HG02759 (cell line): ENCODE results near the gene PET117.
"Not testable (repeated sequence)": the region's sequence is repeated elsewhere in the genome, so short reads cannot be mapped to it uniquely, and the experiment has no call there.

Experiments used
- ATAC-seq: cut with Tn5 transposase; IDR thresholded peaks from one replicate; pipeline ENCODE4 v1.9.1; 2021; ENCODE audit warnings: mild to moderate bottlenecking, moderate library complexity; ENCODE audit not compliant: unreplicated experiment

The PET117 gene, protein sequence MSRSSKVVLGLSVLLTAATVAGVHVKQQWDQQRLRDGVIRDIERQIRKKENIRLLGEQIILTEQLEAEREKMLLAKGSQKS

DNA sequence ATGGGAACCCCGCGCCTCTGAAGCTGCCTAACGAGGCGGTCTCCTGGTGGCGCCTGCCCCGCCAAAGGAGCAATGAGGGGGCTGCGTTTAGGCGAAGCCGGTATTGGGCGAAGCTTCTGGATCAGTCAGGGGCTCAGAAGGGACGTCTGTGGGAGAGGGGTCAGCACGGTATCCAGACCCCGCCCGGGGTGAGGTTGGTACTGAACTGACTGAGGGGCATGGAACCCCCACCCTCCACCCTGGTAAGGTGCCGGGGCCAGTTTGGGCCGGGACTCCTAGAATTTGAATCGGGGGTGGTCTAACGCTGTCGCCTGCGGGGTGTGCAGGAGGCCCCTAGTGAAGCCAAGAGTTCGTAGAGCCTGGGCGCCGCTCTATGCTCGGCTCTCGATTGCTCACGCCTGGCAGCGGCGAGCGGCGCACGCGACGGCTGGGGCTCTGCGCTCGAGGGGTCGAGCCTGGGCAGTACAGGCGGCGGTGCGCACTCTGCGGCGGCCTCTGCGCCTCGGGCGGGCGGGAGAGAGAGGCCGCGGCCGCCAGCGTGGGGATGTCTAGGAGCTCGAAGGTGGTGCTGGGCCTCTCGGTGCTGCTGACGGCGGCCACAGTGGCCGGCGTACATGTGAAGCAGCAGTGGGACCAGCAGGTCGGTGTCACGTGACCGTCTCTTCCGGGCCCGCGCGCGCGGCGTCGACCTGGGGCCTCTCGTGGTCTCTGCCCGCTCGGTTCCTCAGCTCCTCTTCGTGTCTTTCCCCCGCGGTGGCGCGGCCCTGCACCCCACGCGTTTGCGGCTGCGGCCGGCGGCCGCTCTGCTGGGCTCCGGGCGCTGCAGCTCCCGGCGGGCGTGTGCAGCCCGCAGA is at the start of gene PET117, which contains the start of gene KAT14:
TSS of gene PET117 (plus strand) at position 452 of the 854 bp plus-strand sequence. CDS start at position 545, 93 bp downstream.
TSS of gene KAT14 (plus strand) at position 452 of the 854 bp plus-strand sequence. CDS start 4,798 bp downstream, outside the sequence.
- peak; percentile 92 for ATAC-seq

DNA sequence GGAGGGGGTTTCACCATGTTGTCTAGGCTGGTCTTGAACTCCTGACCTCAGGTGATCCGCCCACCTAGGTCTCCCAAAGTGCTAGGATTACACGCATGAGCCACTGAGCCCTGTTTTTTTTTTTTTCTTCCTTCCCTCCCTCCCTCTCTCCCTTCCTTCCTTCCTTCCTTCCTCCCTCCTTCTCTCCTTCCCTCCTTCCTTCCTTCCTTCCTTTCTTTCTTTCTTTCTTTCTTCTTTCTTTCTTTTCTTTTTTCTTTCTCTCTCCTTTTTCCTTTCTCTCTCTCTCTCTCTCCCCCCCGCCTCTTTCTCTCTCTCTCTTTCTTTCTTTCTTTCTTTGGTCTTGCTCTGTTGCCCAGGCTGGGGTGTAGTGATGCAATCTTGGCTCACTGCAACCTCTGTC is 49.4 kb upstream of the PET117 start:
- not testable (repeated sequence) for ATAC-seq

DNA sequence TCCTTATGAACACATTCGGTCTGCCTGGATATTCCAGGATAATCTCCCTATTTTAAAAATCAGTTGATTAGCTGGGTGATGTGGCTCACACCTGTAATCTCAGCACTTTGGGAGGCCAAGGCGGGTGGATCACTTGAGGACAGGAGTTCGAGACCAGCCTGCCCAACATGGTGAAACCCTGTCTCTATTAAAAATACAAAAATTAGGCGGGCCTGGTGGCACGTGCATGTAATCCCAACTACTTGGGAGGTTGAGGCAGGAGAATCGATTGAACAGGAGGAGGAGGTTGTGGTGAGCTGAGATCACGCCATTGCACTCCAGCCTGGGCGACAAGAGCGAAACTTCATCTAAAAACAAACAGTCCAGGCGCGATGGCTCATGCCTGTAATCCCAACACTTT is 48.8 kb upstream of the PET117 start:
- not testable (repeated sequence) for ATAC-seq

DNA sequence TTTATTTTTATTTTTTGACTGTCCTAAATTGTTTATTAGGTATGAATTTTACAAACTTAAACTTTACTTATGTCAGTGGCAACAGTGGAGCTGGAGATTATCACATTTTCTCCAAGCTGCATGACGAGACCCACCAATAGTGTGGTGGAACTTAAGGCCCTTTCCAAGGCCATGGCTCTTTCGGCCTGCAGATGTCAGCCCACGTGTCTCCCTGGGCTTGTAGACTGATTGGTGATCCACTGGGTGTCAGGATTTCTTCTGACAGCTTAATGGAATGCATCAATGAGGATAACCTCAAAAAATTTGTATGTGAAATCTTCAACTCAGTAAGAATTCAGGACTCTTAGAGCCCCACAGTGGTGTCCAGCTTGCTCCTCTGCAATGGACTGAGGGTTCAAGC is 47.6 kb upstream of the PET117 start:
- no peak for ATAC-seq

DNA sequence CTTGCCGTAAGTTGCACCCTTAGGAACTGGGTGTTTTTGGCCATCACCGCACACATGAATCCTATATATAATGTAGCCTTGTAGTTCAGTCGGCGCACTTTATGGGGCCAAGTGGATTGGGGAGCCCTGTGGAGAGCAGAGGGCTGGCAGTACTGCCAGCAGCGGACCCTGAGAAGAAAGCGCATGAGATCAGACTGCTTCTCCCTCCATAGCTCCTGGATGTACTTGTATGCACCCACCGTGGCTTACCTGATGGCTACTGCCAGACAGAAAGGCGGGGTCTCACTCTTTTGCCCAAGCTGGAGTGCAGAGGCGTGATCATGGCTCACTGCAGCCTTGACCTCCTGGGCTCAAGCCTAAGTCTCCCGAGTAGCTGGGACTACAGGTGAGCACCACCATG is 47.2 kb upstream of the PET117 start:
- ATAC-seq, result no peak

DNA sequence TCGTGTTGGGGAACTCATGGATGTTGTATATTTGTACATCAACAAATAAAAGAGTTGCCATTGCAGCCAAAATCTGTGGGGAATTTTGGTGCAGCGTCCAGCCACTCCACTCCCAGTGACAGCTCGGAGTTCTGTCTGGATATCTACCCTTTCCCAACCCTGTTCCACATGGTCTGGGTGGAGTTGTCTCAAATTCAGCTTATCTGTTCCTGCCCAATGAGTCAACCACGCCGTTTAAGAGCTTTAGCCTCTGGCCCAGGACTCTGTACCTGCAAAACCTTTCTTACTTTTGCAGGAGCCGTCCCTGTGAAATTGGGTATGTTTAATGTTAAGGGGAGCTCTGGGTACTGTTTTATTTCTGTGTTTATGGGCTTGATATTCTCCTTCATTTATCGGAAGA is 46.0 kb upstream of the PET117 start:
- no peak for ATAC-seq

DNA sequence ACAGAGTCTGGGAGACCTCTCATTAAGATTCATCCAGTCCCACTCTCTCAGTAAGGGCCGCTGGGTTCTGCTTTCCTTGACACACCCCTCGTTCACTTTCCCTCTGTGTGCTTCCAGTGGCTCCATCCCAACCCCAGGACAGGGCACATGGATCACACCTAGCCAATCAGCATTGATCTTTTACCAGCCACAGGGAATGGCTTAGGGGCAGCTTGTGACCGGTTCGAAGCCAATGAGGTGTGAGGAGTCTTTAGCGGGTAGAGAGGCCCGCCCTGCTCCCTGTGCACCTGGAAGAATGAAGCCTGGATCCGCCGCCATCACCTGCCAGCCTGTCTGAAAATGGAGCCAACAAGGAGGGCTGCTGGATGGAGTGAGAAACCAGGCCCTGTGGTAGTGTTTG is 44.8 kb upstream of the PET117 start:
- ATAC-seq, result no peak

DNA sequence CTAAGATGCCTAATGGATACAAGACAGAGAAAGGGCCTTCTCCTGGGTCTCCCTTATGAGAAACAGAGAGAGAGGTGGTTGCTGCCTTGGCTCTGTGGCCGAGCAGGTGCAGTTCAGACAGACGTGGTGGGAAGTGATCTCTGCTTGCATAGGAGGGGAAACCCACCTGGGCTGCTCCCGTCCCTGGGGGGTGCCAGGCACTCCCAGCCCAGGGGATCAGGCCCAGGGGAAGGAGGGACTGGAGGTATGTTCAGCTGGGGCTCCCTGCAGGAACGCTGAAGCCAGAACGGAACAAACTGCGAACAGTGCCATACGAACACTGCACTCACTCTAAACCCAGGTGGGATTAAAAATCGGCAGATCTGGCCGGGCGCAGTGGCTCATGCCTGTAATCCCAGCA is 44.3 kb upstream of the PET117 start:
- no peak for ATAC-seq

DNA sequence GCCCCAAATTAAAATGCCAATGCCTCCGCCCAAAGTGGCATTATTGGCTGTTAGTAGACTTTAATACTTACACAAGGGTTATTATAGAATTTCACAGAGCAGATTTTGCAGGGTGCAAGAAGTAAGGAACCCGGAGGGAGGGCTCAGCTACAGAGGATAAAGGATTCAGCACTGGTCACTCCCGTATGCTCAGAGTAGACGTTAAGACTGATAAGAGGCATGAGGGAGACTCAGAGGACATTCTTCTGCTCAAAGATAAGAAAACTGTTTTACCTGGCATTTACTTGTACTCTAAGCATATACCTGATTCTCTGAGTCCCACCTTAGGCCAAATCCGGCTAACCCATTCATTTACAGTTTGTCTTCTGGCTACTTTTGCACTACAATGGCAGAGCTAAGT is 43.5 kb upstream of the PET117 start:
- ATAC-seq, result no peak

DNA sequence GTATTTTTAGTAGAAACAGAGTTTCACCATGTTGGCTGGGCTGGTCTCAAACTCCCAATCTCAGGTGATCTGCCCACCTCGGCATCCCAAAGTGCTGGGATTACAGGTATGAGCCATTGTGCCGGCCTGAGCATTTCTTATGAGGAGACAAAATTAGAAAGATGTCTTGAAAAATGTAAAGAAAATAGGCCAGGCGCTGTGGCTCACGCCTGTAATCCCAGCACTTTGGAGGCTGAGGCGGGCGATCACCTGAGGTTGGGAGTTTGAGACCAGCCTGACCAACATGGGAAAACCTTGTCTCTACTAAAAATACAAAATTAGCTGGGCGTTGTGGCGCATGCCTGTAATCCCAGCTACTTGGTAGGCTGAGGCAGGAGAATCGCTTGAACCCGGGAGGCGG is 37.1 kb upstream of the PET117 start:
- not testable (repeated sequence) for ATAC-seq

DNA sequence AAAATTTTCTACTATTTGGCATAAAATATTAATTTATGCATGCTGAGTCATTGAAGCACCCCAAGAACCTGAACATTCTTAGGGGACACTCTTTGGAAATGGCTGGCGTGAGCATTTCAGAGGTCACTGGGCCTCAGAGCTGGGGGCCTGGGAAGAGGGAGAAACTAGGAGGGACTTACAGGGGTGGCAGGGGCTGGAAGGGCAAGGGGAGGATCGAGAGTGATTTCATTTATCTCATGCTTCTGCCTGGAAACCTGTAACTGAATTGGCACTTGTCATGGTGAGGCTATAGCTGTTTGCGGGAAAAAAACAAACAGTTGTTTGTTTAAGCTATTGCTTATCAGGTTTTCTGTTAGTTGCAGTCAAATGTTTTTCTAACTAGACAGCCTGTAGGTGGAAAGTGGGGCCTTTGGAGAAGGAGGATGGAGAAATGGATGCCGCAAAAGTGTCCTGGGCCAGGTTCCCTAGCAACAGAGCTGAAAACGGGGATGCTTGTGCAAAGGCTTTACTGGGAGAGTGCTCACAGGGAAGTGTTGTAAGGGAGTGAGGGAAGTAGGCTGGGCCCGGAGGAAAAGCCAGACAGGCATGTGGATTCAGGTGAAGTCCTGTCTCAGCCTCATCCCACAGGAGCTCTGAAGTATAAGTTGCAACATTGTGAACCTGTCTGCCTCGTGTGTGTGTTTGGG is 36.4 kb upstream of the PET117 start:
- no peak for ATAC-seq

DNA sequence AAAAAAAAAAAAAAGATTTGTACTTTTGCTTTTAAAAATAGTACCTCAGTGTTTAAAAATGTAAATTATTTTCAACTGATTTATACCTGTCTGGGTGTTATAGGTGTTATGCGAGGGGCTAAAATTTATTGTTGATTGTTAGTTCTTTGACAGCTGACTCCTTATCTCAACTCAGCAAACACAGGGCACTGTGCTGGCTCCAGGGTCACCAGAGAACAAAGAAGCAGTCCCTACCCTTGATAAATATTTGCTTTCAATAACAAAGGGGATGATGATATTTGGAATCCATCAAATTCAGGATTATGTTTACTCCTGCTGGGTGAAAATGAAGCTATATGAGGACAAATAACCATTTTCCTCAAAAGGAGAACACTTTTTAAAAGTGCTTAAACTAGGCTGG is 34.2 kb upstream of the PET117 start:
- no peak for ATAC-seq

DNA sequence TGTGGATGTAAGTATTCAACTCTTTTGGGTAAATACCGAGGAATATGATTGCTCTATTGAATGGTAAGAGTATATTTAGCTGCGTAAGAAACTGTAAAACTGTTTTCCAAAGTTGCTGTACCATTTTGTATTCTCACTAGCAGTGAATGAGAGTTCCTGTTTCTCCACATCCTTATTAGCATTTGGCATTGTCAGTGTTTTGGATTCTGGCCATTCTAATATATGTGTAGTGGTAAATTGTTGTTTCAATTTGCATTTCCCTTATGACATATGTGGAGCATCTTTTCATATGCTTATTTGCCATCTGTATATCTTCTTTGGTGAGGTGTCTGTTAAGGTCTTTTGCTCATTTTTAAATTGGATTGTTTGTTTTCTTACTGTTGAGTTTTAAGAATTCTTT is 29.3 kb upstream of the PET117 start:
- no peak for ATAC-seq

DNA sequence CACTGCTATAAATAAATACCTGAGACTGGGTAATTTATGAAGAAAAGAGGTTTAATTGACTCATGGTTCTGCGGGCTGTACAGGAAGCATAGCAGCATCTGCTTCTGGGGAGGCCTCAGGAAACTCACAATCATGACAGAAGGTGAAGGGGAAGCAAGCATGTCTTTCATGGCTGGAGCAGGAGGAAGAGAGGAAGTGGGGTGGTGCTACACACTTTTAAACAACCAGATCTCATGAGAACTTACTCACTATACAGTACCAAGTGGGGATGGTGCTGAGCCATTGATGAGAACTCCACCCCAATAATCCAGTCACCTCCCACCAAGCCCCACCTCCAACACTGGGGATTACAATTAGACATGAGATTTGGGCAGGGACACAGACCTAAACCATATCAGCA is 9.1 kb upstream of the PET117 start:
- not testable (repeated sequence) for ATAC-seq

DNA sequence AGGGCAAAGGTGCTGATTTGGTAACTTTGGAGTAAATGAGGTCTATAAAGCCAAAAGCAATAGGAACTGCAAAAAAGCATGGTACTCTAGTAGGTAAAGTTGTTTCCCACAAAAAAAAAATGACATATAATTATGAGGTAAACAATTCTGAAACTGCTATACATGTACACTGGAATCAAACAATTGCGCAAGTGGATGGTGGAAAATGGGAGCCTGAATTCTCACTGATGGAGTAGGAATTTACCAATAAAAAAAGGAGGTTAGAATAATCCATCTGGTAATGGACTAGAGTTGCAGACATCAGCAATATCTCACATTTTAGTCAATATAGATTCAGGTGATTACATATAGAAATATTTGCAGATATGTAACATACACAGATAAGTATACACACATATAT is 5.0 kb upstream of the PET117 start:
- no peak for ATAC-seq

DNA sequence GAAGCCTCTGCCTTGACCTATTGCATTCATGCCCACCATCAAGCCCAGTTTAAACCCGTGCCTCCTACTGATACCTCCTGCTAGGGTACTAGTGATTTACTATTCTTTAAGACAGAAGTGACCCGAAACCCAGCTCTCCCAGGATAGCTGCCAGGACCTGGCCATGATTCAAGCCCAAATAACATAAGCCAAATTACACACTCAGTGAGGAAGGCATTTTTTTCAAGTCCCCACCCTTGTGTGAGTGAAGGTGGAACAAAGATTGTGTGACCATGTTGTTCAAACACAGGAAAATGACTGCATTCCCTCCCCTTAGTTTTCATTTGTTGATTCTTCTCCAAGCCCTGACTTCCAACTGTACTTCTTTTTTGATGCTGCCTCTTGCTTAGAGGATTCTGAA is 3.7 kb upstream of the PET117 start:
- no peak for ATAC-seq

DNA sequence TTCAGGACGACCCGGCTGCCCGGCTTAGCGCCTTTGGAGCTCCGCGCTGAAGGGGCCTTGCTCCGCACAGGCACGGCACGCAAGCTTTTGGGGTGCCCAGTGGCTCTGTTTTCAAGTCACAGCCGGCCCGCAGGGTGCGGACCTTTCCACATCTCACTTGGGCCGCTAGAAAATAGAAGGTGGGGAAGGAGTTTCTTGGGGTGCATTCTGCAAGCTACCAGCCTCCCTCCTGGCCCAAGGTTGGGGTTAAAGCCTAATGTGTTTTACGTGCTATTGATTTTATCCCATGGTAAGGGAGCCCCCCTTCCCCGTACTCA is 561 bp downstream of the PET117 start:
- peak; percentile 34 for ATAC-seq

DNA sequence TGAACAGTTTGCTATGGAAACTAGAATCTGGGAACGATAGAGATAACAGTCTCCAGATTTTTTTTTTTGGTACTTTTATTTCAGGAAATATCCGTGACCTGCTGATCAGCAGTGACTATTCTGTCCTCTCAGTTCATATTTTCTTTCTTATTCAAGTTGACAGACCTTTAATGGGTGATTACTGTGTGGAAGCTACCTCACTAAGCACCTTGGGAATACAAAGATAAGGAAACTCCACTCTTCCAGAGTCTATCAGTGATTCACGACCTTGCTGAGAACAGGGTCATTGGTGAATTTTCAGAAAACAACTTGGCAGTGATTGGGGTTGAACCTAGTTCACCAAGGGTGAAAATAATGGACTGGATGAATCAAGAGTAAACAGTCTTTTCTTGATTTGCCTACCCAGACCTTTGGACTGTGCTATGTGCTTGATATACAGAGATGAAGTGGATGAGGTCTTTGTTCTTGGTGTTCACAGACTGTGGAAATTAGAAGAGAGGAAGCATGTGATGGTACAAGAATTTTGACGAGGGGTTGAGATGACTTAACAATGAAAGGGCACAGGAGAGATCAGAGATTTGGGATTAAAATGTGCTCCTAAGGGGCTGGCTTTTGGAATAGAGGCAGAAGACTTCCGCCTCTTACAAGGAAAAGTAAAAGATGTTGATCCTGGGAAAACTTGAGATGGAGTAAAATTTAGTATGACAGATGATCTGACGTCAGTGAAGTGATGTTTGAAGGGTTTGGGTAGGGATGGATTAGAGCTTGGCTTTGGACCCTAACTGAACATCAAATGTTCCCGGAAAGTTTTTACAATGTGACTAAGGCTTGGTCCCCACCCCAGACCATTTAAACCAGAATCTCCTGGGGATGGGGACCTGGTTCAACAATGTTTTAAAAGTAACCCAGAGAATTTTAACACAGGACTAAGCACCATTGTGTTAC is 1.2 kb downstream of the PET117 start:
- no peak for ATAC-seq

DNA sequence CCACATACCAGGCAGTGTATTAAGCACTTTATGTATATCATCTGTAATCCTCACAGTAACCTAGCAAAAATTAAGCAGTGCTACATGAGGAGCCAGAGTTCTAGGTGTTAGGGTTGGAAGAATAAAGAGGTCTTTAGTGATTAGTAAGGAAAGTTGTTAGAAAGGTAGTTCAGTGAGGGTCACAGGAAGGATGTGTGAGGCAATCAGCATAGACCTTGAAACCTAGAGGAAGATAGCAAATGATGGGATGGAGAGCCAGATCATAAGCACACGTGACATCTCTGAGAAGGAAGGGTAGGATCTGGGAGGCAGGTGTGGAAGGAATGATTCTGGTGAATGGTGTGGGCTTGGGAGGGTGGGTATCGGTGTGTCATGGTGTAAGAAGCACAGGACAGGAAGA is 2.2 kb downstream of the PET117 start:
- no peak for ATAC-seq

DNA sequence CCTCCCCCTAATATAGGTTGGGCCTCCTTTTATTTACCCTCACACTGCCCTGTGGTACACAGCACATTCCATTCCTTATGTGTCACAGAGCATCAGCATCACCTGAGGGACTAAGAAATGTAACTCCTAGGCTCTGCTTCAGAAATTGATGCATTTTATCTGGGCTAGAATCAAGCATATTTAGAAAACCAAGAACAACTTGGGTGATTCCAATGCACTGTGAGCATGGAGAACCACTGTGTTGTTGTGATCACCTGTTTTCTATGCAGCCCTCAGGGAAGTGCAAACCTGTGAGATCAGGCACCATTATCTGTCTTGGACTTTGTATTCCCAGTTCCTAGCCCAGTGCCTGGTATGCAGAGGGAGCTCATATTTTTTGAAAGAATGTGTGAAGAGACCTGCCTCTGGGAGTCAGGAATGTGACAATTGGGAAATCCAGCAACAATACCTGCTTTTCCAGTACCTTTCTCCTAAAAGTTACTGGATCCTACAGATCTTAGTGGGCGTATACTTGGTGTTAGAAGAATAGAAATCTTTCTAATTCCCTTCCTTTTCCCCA is 7.0 kb downstream of the PET117 start:
- ATAC-seq, result no peak

DNA sequence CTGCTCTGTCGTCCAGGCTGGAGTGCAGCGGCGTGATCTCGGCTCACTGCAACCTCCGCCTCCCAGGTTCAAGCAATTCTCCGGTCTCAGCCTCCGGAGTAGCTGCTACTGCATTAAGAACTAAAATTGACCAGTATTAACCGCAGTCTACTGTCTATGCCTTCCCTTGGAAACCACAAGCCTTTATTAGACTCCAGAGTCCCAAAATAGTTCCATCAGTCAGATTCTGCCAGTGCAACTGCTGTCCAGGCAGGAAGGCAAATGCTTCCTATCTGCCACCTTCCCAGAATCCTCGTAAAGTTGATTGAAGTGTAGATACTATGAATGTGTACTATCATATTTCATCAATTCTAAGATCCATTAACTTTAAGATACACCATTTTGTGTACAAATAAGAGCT is 16.7 kb downstream of the PET117 start:
- ATAC-seq, result no peak
